CD4-positive, alpha-beta T cell (primary cell): ENCODE measurements around the gene EGFL7. TPM values are rescaled to one million over a fixed set of nuclear protein-coding genes. Genes with fewer than 3 reads are reported as not detected.
A peak's percentile ranks its signal among the peaks of the same experiment; 100 is the strongest.

Experiments
- ATAC-seq: fragments of 200-7000 bp; cut with Tn5 transposase; one replicate; pipeline ENCODE4 v1.10.0; 2022; ENCODE audit warnings: mild to moderate bottlenecking; ENCODE audit not compliant: poor library complexity
- CTCF ChIA-PET: fragments of 350-600 bp; sonication (Branson Sonifier 250); formaldehyde crosslinking; loops from one replicate; lab custom pipeline; 2021; ENCODE audit warnings: antibody characterized with exemption, inconsistent platforms; lab: Charles Lee
- POLR2A ChIA-PET: fragments of 350-600 bp; sonication (Branson Sonifier 250); formaldehyde crosslinking; loops from one replicate; lab custom pipeline; 2021; ENCODE audit warnings: antibody characterized with exemption, inconsistent platforms; lab: Charles Lee
- DNase-seq, 14 experiments: peaks; one replicate each; pipeline ENCODE4 v3.0.0-alpha.2; 2013 to 2020; ENCODE audit warnings: mixed read lengths in 2 of 14
- H3K27ac ChIP-seq, 2 donors: one replicate each; pipeline versions ENCODE4 v1.5.1 to v1.7.0; 2013; ENCODE audit warnings: low read length in 2 of 2, low read depth in 1 of 2, mild to moderate bottlenecking in 1 of 2
- H3K27me3 ChIP-seq, 2 experiments: 1 replicate in 1 of 2; 2 replicates in 1 of 2; pipeline versions ENCODE4 v1.6.1 to v1.7.0; 2013; ENCODE audit warnings: low read length in 2 of 2, control low read depth in 1 of 2, mild to moderate bottlenecking in 1 of 2, moderate library complexity in 1 of 2; ENCODE audit not compliant: insufficient read depth in 2 of 2, control insufficient read depth in 1 of 2
- H3K36me3 ChIP-seq: one replicate; pipeline ENCODE4 v1.6.1; 2013; ENCODE audit warnings: low read length, control low read depth; ENCODE audit not compliant: insufficient read depth
- H3K4me1 ChIP-seq: one replicate; pipeline ENCODE4 v1.6.1; 2013; ENCODE audit warnings: low read length, control low read depth; ENCODE audit not compliant: insufficient read depth
- H3K4me3 ChIP-seq: one replicate; pipeline ENCODE4 v1.5.1; 2013; ENCODE audit warnings: mild to moderate bottlenecking, low read length, moderate library complexity
- H3K9me3 ChIP-seq, 2 experiments: 1 replicate in 1 of 2; 2 replicates in 1 of 2; pipeline versions ENCODE4 v1.6.1 to v1.7.0; 2013; ENCODE audit warnings: low read length in 2 of 2, mild to moderate bottlenecking in 2 of 2, control low read depth in 1 of 2, moderate library complexity in 1 of 2; ENCODE audit not compliant: control insufficient read depth in 1 of 2, insufficient read depth in 1 of 2
- H3K27ac Mint-ChIP-seq: one replicate; pipeline ENCODE4 v1.8.0; 2020; ENCODE audit warnings: mixed read lengths
- H3K27me3 Mint-ChIP-seq: one replicate; pipeline ENCODE4 v1.8.0; 2021; ENCODE audit warnings: mixed read lengths
- H3K36me3 Mint-ChIP-seq: one replicate; pipeline ENCODE4 v1.8.0; 2021; ENCODE audit warnings: low read depth, mixed read lengths
- H3K4me1 Mint-ChIP-seq: one replicate; pipeline ENCODE4 v1.8.0; 2021; ENCODE audit warnings: low read depth, mixed read lengths
- H3K4me3 Mint-ChIP-seq: one replicate; pipeline ENCODE4 v1.8.0; 2020; ENCODE audit warnings: mild to moderate bottlenecking, mixed read lengths
- H3K9me3 Mint-ChIP-seq: one replicate; pipeline ENCODE4 v1.8.0; 2020; ENCODE audit warnings: mixed read lengths
- intact Hi-C, 2 experiments: fragments of 100-400 bp; cut with DNase I in 1 of 2; cut with micrococcal nuclease in 1 of 2; formaldehyde crosslinking; loops; one replicate each; pipeline versions ENCODE4 v1.15.1 to v1.9.0; 2023 to 2025; cut with DNase I, micrococcal nuclease
- total RNA-seq, 174 experiments: library from RNA in 2 of 174; stranded (reverse) in 2 of 174; gene quantifications; one replicate each; pipeline ENCODE4 v1.2.3 and lab custom pipeline; 2021 to 2026
- TF ChIP-seq, protein P1 (sequence below): fragments of 200-600 bp; IDR thresholded peaks from one replicate; pipeline ENCODE4 v1.8.0; 2022; ENCODE audit warnings: antibody characterized with exemption, mild to moderate bottlenecking

The EGFL7 gene
- total RNA-seq, 2 experiments from 2014 or later, result not detected

DNA sequence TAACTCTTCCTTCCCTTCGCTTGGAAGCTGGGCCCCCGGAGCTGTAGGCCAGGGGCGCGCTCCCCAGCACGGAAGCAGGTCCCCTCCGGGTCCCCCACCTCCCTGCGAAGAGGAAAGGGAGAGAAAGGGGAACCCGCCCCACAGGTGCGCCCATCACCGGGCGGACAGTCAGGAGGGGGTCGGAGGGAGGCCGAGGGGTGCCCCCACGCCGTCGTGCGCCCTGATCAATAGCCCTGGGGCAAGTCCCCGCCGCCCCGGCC lies 23.7 kb downstream of the EGFL7 start:
- TF ChIP-seq, protein P1, sequence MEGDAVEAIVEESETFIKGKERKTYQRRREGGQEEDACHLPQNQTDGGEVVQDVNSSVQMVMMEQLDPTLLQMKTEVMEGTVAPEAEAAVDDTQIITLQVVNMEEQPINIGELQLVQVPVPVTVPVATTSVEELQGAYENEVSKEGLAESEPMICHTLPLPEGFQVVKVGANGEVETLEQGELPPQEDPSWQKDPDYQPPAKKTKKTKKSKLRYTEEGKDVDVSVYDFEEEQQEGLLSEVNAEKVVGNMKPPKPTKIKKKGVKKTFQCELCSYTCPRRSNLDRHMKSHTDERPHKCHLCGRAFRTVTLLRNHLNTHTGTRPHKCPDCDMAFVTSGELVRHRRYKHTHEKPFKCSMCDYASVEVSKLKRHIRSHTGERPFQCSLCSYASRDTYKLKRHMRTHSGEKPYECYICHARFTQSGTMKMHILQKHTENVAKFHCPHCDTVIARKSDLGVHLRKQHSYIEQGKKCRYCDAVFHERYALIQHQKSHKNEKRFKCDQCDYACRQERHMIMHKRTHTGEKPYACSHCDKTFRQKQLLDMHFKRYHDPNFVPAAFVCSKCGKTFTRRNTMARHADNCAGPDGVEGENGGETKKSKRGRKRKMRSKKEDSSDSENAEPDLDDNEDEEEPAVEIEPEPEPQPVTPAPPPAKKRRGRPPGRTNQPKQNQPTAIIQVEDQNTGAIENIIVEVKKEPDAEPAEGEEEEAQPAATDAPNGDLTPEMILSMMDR, result no peak
- no peak overlapping the region for H3K27ac ChIP-seq
- ChIA-PET CTCF (no interaction called here), POLR2A (no interaction called here)
- Mint-ChIP-seq H3K9me3 (no peaks in the 10 kb centered on the region), H3K4me1 (no peaks in the 10 kb centered on the region), H3K27ac (no peak overlapping the region), H3K36me3 (no peaks in the 10 kb centered on the region), H3K27me3 (peaks cover 3% of the 10 kb centered on the region), H3K4me3 (peak overlapping the region; percentile 84)
- no peaks in the 10 kb centered on the region for H3K27me3 ChIP-seq
- intact Hi-C loops, result no loop called here
- DNase-seq (no peak), ATAC-seq (no peak)
- H3K36me3 ChIP-seq, result no peaks in the 10 kb centered on the region
- H3K4me3 ChIP-seq, result peak overlapping the region; percentile 68
- H3K9me3 ChIP-seq, result peaks cover 0 to 8% of the 10 kb centered on the region in 2 experiments
- H3K4me1 ChIP-seq, result peaks cover 27% of the 10 kb centered on the region

DNA sequence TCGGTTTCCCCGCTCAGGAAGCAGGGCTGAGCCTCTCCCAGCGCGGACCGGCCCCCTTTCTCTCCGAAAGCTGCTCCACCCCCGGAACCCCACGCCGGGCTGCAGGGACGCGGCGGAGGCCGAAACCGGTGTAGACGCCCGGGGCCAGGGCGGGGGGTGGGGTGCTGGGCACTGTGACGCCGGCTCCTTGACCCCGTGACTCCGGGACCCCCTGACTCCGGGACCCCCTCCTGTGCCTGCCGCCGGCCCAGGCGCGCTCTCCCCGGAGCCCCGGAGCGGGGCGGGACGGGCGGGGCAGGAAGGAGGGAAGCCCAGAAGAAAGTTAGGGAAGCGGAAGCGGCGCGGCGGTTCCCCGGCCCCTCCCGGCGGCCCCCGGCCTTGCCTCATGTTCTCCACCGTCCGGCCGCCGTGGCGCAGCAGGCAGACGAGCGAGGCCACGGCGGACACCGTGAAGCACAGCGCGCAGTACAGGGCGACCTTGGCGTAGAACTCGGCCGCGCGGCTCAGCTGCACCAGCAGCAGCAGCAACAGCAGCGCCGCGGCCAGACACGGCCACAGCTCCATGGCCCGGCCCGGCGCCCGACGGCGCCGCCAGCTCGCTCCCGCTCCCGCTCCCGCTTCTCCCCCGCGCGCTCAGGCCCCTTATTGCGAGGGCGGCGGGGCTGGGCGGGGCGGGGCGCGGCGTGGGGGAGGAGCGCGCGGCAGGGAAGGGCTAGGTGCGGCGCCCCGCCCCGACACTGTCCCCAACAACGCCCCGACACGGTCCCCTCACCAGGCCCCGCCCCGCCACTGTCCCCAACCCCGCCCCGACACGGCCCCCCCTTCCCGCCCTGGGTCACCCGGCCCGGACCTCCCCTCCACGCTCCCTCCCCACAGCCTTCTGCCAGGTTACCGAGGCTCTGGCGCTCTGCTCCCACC lies 24.3 kb downstream of the EGFL7 start, which contains the start of gene AGPAT2:
AGPAT2 (minus strand) TSS at position 664 of the 918 bp plus-strand sequence; CDS start at position 564, 100 bp downstream.
- Mint-ChIP-seq H3K9me3 (no peaks in the 10 kb centered on the region), H3K27me3 (peaks cover 3% of the 10 kb centered on the region), H3K4me1 (no peaks in the 10 kb centered on the region), H3K4me3 (peak within 1 kb of the TSS; percentile 84), H3K36me3 (no peaks in the 10 kb centered on the region), H3K27ac (no peak within 1 kb of the TSS)
- Histone ChIP-seq H3K27me3 (no peaks in the 10 kb centered on the region), H3K4me3 (peak within 1 kb of the TSS; percentile 68), H3K36me3 (no peaks in the 10 kb centered on the region), H3K27ac (no peak within 1 kb of the TSS), H3K9me3 (peaks cover 0 to 8% of the 10 kb centered on the region in 2 experiments), H3K4me1 (peaks cover 27% of the 10 kb centered on the region)
- DNase-seq (peak; percentile 22 to 81 (median 54)), ATAC-seq (peak; percentile 82)
- intact Hi-C loops, result no loop called here
- TF ChIP-seq, protein P1, result no peak
- POLR2A ChIA-PET, result no interaction called here
- CTCF ChIA-PET, result no interaction called here

- H3K4me3 Mint-ChIP-seq, result peak overlapping the region; percentile 80
- no peak for ATAC-seq
- H3K27me3 Mint-ChIP-seq, result peaks cover 3% of the 10 kb centered on the region
- H3K36me3 Mint-ChIP-seq, result no peaks in the 10 kb centered on the region
- no peak overlapping the region for H3K4me3 ChIP-seq
- no peak for DNase-seq
- H3K9me3 Mint-ChIP-seq, result no peaks in the 10 kb centered on the region
- peaks cover 0 to 8% of the 10 kb centered on the region in 2 experiments for H3K9me3 ChIP-seq
- TF ChIP-seq, protein P1, result no peak
- no peak overlapping the region for H3K27ac ChIP-seq
- ChIA-PET POLR2A (no interaction called here), CTCF (no interaction called here)
- no peak overlapping the region for H3K27ac Mint-ChIP-seq
- intact Hi-C loops, result no loop called here
- no peaks in the 10 kb centered on the region for H3K36me3 ChIP-seq
- no peaks in the 10 kb centered on the region for H3K27me3 ChIP-seq
- H3K4me1 Mint-ChIP-seq, result no peaks in the 10 kb centered on the region
- peaks cover 27% of the 10 kb centered on the region for H3K4me1 ChIP-seq
Measured at GRCh38 chr9:136687721-136688223, 25.1 kb downstream of the EGFL7 start.
